Heart left ventricle (tissue), 13 donors: ENCODE data around the gene GOLGA1.

Source experiments
- POLR2A ChIP-seq, 2 donors: fragments of 450-650 bp; IDR thresholded peaks; one replicate each; pipeline ENCODE4 v1.6.1; 2017; ENCODE audit warnings: antibody characterized with exemption in 2 of 2, mild to moderate bottlenecking in 2 of 2, moderate library complexity in 2 of 2
- TF ChIP-seq, protein P1 (sequence below), 12 donors: fragments of 200-600 bp; sonication (generic) in 4 of 12; IDR thresholded peaks; one replicate each; pipeline versions ENCODE4 v1.5.0 to v1.8.0; 2018 to 2022; ENCODE audit warnings: antibody characterized with exemption in 12 of 12, mild to moderate bottlenecking in 5 of 12
- donor health status: ischemic (EF 13 %, LVEDD 7.1; RV severe dilation, severe dysfunction).
- donor health status: DM: no; HTN: yes; CAD: no.
- donor health status: DM: no; HTN: no; CAD: no.
- donor health status: ischemic (EF 25% LVEDD 6.9; RV normal size, moderate dysfunction).
- donor health status: ischemic (EF 25% LVEDD 5.7; RV mildly dilated, moderate dysfunction).
- donor health status: ischemic (EF 35%, LVEDD 5.7; RV mildly dilated, moderate dysfunction).
- donor health status: nonischemic (EF 11% LVEDD 7.7; RV severe dilation, severe dysfunction).
- donor health status: DM: yes; HTN: yes; CAD: no.
- donor health status: PGD.
- donor health status: ischemic (EF 29% LVEDD 5.4; RV normal size, mild dysfunction).
- donor health status: nonischemic (EF 23%, LVEDD 6.1; RV moderate dilation, normal function).

DNA sequence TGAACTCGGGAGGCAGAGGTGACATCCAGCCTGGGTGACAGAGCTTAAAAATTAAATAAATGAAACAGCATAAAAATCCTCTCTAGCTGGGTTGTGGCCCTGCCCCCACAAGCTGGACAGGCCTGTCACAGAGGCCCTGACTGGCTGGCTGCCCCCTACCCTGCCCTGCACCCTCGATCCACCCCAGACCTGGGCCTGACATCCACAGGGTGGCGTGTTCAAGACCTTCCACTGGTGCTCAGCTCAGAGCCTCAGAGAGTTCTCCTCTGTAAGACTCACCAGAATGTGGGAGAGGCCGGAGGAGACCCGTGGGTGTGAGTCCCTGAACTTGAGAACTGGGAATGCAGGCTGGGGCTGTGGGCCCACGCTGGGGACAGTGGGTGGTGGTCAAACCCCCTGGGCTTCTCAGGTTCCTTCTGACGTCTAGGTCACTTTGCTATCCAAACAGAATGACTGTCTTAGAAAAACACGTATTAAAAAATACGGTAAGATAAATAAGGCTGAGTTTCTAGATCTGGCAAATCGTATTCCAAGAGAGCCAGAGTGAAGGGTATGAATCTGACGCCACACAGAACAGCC is 97.3 kb downstream of the GOLGA1 start:
- TF ChIP-seq POLR2A (IDR thresholded peaks at IDR 0.05): no peak
- TF ChIP-seq, protein P1, sequence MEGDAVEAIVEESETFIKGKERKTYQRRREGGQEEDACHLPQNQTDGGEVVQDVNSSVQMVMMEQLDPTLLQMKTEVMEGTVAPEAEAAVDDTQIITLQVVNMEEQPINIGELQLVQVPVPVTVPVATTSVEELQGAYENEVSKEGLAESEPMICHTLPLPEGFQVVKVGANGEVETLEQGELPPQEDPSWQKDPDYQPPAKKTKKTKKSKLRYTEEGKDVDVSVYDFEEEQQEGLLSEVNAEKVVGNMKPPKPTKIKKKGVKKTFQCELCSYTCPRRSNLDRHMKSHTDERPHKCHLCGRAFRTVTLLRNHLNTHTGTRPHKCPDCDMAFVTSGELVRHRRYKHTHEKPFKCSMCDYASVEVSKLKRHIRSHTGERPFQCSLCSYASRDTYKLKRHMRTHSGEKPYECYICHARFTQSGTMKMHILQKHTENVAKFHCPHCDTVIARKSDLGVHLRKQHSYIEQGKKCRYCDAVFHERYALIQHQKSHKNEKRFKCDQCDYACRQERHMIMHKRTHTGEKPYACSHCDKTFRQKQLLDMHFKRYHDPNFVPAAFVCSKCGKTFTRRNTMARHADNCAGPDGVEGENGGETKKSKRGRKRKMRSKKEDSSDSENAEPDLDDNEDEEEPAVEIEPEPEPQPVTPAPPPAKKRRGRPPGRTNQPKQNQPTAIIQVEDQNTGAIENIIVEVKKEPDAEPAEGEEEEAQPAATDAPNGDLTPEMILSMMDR (IDR thresholded peaks at IDR 0.05): no peak
